Measurements from ENCODE around the gene FMN1.
A peak's percentile ranks its signal among the peaks of the same experiment; 100 is the strongest.

Gene FMN1

DNA sequence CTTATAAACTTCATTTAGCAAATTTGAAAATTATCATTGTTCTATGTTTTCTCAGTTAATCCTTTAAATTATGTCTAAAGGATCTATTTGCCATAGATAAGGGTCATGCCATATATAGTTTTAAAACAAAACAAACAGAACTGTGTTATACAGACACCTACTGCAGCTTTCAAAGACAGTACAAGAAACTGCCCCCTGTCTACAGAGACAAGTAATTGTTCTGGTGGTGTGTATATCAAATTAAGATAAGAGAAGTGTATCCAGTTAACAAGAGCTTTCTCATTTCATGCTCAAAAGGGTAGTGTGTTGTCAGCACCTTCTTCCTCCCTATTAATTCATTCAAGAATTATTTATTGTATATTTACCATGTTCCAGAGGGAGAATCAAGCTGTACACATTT is 201.2 kb downstream of the FMN1 start:
- H3K27me3 ChIP-seq (replicated peaks in 2 of 5; ENCODE audit: control insufficient read depth in 4 of 5, insufficient read depth in 5 of 5, low read length in 4 of 5), result peaks cover 0 to 4% (median 0%) of the 10 kb centered on the region in 5 experiments
- no peaks in the 10 kb centered on the region for H3K4me1 ChIP-seq (ENCODE audit: control extremely low read depth in 1 of 4, control insufficient read depth in 4 of 4, insufficient read depth in 4 of 4, low read length in 3 of 4)
- H3K36me3 ChIP-seq (ENCODE audit: control insufficient read depth in 4 of 4, insufficient read depth in 4 of 4, low read length in 3 of 4), result no peaks in the 10 kb centered on the region
- peaks cover 0 to 6% (median 0%) of the 10 kb centered on the region in 5 experiments for H3K9me3 ChIP-seq (ENCODE audit: control extremely low read depth in 1 of 5, control insufficient read depth in 4 of 5, insufficient read depth in 2 of 5, low read depth in 1 of 5, low read length in 4 of 5)
- POLR2A ChIA-PET, result no interaction called here
- no peak overlapping the region for H3K4me3 ChIP-seq (ENCODE audit: control insufficient read depth in 1 of 7, extremely low read depth in 1 of 7, insufficient read depth in 4 of 7, low read depth in 2 of 7, low read length in 6 of 7)
- H3K27ac ChIP-seq (ENCODE audit: insufficient read depth in 1 of 2, low read depth in 1 of 2, low read length in 2 of 2, poor library complexity in 1 of 2, severe bottlenecking in 2 of 2), result no peak overlapping the region
- CTCF ChIA-PET, result interaction anchor here (1.2 to 6.2 kb wide), 8 partner anchors 10 to 352 kb away, joined by 3 to 53 read pairs (median 4); partner anchors contain the start of gene SCG5
- DNase-seq, result peak in 2 of 3 donors; percentile 9 to 13

DNA sequence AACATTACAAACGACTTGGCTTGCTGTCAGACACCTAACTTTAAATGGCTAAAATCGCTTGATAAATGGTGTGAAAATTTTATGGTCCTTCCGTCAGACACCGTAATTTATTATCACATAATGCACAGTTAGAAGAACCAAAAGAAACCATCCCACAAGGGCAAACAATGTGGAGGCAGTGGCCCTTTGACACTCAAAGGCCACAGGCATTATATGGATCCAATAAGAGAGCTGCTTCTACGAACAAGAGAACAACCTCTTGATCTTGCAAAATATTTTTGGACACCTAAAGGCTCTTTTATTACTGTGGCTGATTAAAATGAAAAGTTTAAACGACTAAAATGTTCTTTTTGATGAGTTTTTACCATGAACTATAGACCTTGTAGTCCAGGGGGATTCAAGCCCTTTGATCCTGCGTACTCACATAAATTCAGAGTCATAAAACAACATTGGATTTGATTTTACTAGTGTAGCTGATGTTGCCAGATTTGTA is 202.8 kb downstream of the FMN1 start:
- 100% methylated on average over 4 of the region's 7 CpGs for WGBS (ENCODE audit: insufficient coverage)
- H3K9me3 ChIP-seq (ENCODE audit: control extremely low read depth in 1 of 5, control insufficient read depth in 4 of 5, insufficient read depth in 2 of 5, low read depth in 1 of 5, low read length in 4 of 5), result peaks cover 0 to 6% (median 0%) of the 10 kb centered on the region in 5 experiments
- ChIA-PET POLR2A (interaction anchor here (0.6 kb wide), 1 partner anchor 118 kb away, joined by 3 read pairs; no protein-coding TSS in a partner anchor), CTCF (interaction anchor here (0.6 kb wide), 1 partner anchor 50 kb away, joined by 5 read pairs; no protein-coding TSS in a partner anchor)
- no peak overlapping the region for H3K4me3 ChIP-seq (ENCODE audit: control insufficient read depth in 1 of 7, extremely low read depth in 1 of 7, insufficient read depth in 4 of 7, low read depth in 2 of 7, low read length in 6 of 7)
- H3K4me1 ChIP-seq (ENCODE audit: control extremely low read depth in 1 of 4, control insufficient read depth in 4 of 4, insufficient read depth in 4 of 4, low read length in 3 of 4), result no peaks in the 10 kb centered on the region
- H3K36me3 ChIP-seq (ENCODE audit: control insufficient read depth in 4 of 4, insufficient read depth in 4 of 4, low read length in 3 of 4), result no peaks in the 10 kb centered on the region
- H3K27me3 ChIP-seq (replicated peaks in 2 of 5; ENCODE audit: control insufficient read depth in 4 of 5, insufficient read depth in 5 of 5, low read length in 4 of 5), result peaks cover 0 to 4% (median 0%) of the 10 kb centered on the region in 5 experiments
- no peak for DNase-seq
- H3K27ac ChIP-seq (ENCODE audit: insufficient read depth in 1 of 2, low read depth in 1 of 2, low read length in 2 of 2, poor library complexity in 1 of 2, severe bottlenecking in 2 of 2), result no peak overlapping the region

DNA sequence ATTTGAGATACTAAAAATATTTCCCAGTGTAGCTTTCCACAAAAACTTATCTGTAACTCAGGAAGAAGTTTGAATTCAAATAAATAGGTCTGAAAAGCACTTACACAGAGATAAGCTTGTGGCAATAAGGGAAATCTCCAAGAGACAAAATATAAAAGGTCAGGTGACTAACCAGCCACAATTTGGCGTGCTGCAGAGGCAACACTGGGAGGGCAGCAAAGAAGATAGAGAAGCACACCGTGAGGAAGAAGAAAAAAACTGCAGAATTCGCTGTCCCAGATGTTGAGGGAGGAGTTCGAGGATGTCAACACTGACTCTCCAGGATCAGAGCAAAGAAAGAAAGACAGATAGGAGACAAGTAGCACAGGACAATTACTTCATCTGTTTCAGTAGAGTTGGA is 204.4 kb downstream of the FMN1 start:
- POLR2A ChIA-PET, result no interaction called here
- 89% methylated on average over 4 of the region's 4 CpGs for WGBS (ENCODE audit: insufficient coverage)
- CTCF ChIA-PET, result interaction anchor here (1.7 kb wide), 1 partner anchor 328 kb away, joined by 5 read pairs; no protein-coding TSS in a partner anchor
- Histone ChIP-seq H3K27ac (ENCODE audit: insufficient read depth in 1 of 2, low read depth in 1 of 2, low read length in 2 of 2, poor library complexity in 1 of 2, severe bottlenecking in 2 of 2) (no peak overlapping the region), H3K36me3 (ENCODE audit: control insufficient read depth in 4 of 4, insufficient read depth in 4 of 4, low read length in 3 of 4) (no peaks in the 10 kb centered on the region), H3K9me3 (ENCODE audit: control extremely low read depth in 1 of 5, control insufficient read depth in 4 of 5, insufficient read depth in 2 of 5, low read depth in 1 of 5, low read length in 4 of 5) (peaks cover 0 to 6% (median 0%) of the 10 kb centered on the region in 5 experiments), H3K4me1 (ENCODE audit: control extremely low read depth in 1 of 4, control insufficient read depth in 4 of 4, insufficient read depth in 4 of 4, low read length in 3 of 4) (no peaks in the 10 kb centered on the region), H3K27me3 (replicated peaks in 2 of 5; ENCODE audit: control insufficient read depth in 4 of 5, insufficient read depth in 5 of 5, low read length in 4 of 5) (peaks cover 0 to 4% (median 1%) of the 10 kb centered on the region in 5 experiments), H3K4me3 (ENCODE audit: control insufficient read depth in 1 of 7, extremely low read depth in 1 of 7, insufficient read depth in 4 of 7, low read depth in 2 of 7, low read length in 6 of 7) (no peak overlapping the region)
- DNase-seq, result no peak

DNA sequence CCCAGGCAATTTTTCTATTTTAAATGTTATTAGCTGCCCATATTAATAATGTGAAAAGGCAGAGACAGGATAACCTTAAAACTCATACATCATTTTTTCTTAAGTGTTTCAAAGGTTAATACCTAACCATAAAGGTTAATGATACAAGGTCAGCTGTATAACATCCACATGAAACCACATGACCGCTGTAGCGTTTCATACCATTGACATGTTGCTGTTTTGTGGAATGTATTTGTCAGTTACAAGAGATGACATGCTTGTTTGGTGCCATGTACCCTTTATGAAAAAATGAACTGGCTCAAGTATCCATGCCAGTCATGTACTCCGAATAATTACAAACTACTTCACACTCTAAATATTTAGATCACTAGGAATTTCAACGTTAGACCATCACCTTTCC is 207.4 kb downstream of the FMN1 start:
- Histone ChIP-seq H3K9me3 (ENCODE audit: control extremely low read depth in 1 of 5, control insufficient read depth in 4 of 5, insufficient read depth in 2 of 5, low read depth in 1 of 5, low read length in 4 of 5) (peaks cover 0 to 6% (median 0%) of the 10 kb centered on the region in 5 experiments), H3K27me3 (replicated peaks in 2 of 5; ENCODE audit: control insufficient read depth in 4 of 5, insufficient read depth in 5 of 5, low read length in 4 of 5) (peaks cover 0 to 4% (median 1%) of the 10 kb centered on the region in 5 experiments), H3K4me1 (ENCODE audit: control extremely low read depth in 1 of 4, control insufficient read depth in 4 of 4, insufficient read depth in 4 of 4, low read length in 3 of 4) (no peaks in the 10 kb centered on the region), H3K36me3 (ENCODE audit: control insufficient read depth in 4 of 4, insufficient read depth in 4 of 4, low read length in 3 of 4) (no peaks in the 10 kb centered on the region), H3K27ac (ENCODE audit: insufficient read depth in 1 of 2, low read depth in 1 of 2, low read length in 2 of 2, poor library complexity in 1 of 2, severe bottlenecking in 2 of 2) (no peak overlapping the region), H3K4me3 (ENCODE audit: control insufficient read depth in 1 of 7, extremely low read depth in 1 of 7, insufficient read depth in 4 of 7, low read depth in 2 of 7, low read length in 6 of 7) (no peak overlapping the region)
- POLR2A ChIA-PET, result interaction anchor here (0.5 kb wide), 1 partner anchor 322 kb away, joined by 4 read pairs; no protein-coding TSS in a partner anchor
- no peak for DNase-seq
- WGBS (ENCODE audit: insufficient coverage), result 100% methylated on average over 1 of the region's 4 CpGs
- CTCF ChIA-PET, result no interaction called here

DNA sequence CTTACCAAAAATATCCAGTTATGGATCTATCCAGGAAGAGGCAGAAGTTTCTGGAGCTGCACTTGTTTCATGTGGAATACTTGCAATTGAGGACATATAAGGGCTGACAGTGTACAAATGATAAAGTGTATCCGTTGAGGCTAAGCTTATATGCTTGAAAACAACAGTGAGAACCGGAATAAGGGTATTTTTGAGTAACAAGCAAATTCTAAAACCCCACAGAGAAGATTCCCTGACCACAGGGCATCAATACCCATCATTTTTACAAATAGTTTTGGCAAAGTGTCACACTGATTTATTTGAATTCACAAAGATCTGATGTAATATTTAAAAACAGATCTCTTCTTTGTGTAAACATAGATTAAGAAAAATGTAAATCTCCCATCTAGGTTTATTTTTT is 208.4 kb downstream of the FMN1 start:
- Histone ChIP-seq H3K27me3 (replicated peaks in 2 of 5; ENCODE audit: control insufficient read depth in 4 of 5, insufficient read depth in 5 of 5, low read length in 4 of 5) (peaks cover 0 to 2% (median 1%) of the 10 kb centered on the region in 5 experiments), H3K4me1 (ENCODE audit: control extremely low read depth in 1 of 4, control insufficient read depth in 4 of 4, insufficient read depth in 4 of 4, low read length in 3 of 4) (no peaks in the 10 kb centered on the region), H3K36me3 (ENCODE audit: control insufficient read depth in 4 of 4, insufficient read depth in 4 of 4, low read length in 3 of 4) (no peaks in the 10 kb centered on the region), H3K27ac (ENCODE audit: insufficient read depth in 1 of 2, low read depth in 1 of 2, low read length in 2 of 2, poor library complexity in 1 of 2, severe bottlenecking in 2 of 2) (no peak overlapping the region), H3K4me3 (ENCODE audit: control insufficient read depth in 1 of 7, extremely low read depth in 1 of 7, insufficient read depth in 4 of 7, low read depth in 2 of 7, low read length in 6 of 7) (no peak overlapping the region), H3K9me3 (ENCODE audit: control extremely low read depth in 1 of 5, control insufficient read depth in 4 of 5, insufficient read depth in 2 of 5, low read depth in 1 of 5, low read length in 4 of 5) (peaks cover 0 to 6% (median 0%) of the 10 kb centered on the region in 5 experiments)
- ChIA-PET CTCF (interaction anchor here (0.7 kb wide), 1 partner anchor 324 kb away, joined by 4 read pairs; no protein-coding TSS in a partner anchor), POLR2A (no interaction called here)
- 100% methylated on average over 1 of the region's 2 CpGs for WGBS (ENCODE audit: insufficient coverage)
- DNase-seq, result no peak

DNA sequence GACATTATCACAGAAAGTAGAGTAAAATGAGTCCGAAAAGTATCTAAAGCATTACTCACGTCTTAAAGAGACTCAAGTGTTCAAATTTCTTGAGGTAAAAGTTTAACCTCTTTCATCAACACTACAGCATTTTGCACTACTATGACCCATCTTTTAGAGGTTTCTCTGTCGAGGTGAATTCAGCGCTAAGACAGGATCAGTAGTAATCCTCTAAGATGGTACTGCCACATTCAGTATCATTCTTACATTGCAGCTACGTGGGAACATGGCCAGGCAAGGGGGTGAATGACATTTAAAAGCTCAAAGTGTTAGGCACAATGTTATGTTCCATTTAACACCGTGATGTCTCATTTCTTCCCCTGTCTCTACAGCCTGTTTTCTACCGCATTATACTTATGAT is 210.8 kb downstream of the FMN1 start:
- 98% methylated on average over 5 of the region's 7 CpGs for WGBS (ENCODE audit: insufficient coverage)
- no peak for DNase-seq
- POLR2A ChIA-PET, result no interaction called here
- Histone ChIP-seq H3K4me1 (ENCODE audit: control extremely low read depth in 1 of 4, control insufficient read depth in 4 of 4, insufficient read depth in 4 of 4, low read length in 3 of 4) (no peaks in the 10 kb centered on the region), H3K9me3 (ENCODE audit: control extremely low read depth in 1 of 5, control insufficient read depth in 4 of 5, insufficient read depth in 2 of 5, low read depth in 1 of 5, low read length in 4 of 5) (no peaks in the 10 kb centered on the region), H3K4me3 (ENCODE audit: control insufficient read depth in 1 of 7, extremely low read depth in 1 of 7, insufficient read depth in 4 of 7, low read depth in 2 of 7, low read length in 6 of 7) (no peak overlapping the region), H3K27ac (ENCODE audit: insufficient read depth in 1 of 2, low read depth in 1 of 2, low read length in 2 of 2, poor library complexity in 1 of 2, severe bottlenecking in 2 of 2) (no peak overlapping the region), H3K36me3 (ENCODE audit: control insufficient read depth in 4 of 4, insufficient read depth in 4 of 4, low read length in 3 of 4) (no peaks in the 10 kb centered on the region), H3K27me3 (replicated peaks in 2 of 5; ENCODE audit: control insufficient read depth in 4 of 5, insufficient read depth in 5 of 5, low read length in 4 of 5) (peaks cover 0 to 4% (median 0%) of the 10 kb centered on the region in 5 experiments)
- CTCF ChIA-PET, result no interaction called here

DNA sequence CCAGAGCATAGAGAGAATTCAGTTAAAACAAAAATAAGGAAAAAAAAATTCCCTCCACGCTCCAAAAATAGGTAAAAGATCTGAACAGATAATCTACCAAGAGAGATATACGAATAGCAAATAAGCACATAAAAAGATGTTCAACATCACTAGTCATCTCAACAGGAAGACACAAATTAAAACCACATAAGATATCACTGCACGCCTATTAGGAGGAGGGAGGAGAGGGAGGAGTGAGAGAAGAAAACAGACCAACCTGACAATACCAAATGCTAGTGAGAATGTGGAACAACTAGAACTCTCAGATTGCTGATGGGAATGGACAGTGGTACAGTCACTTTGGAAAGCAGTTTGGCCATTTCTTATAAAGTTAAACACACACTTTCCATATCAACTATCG is 212.5 kb downstream of the FMN1 start:
- H3K4me1 ChIP-seq (ENCODE audit: control extremely low read depth in 1 of 4, control insufficient read depth in 4 of 4, insufficient read depth in 4 of 4, low read length in 3 of 4), result no peaks in the 10 kb centered on the region
- CTCF ChIA-PET, result no interaction called here
- peaks cover 0 to 4% (median 0%) of the 10 kb centered on the region in 5 experiments for H3K27me3 ChIP-seq (replicated peaks in 2 of 5; ENCODE audit: control insufficient read depth in 4 of 5, insufficient read depth in 5 of 5, low read length in 4 of 5)

More for the DNA sequence above, 212.5 kb downstream of the FMN1 start:
- 100% methylated on average over 1 of the region's 4 CpGs for WGBS (ENCODE audit: insufficient coverage)
- Histone ChIP-seq H3K36me3 (ENCODE audit: control insufficient read depth in 4 of 4, insufficient read depth in 4 of 4, low read length in 3 of 4) (no peaks in the 10 kb centered on the region), H3K4me3 (ENCODE audit: control insufficient read depth in 1 of 7, extremely low read depth in 1 of 7, insufficient read depth in 4 of 7, low read depth in 2 of 7, low read length in 6 of 7) (no peak overlapping the region), H3K27ac (ENCODE audit: insufficient read depth in 1 of 2, low read depth in 1 of 2, low read length in 2 of 2, poor library complexity in 1 of 2, severe bottlenecking in 2 of 2) (no peak overlapping the region), H3K9me3 (ENCODE audit: control extremely low read depth in 1 of 5, control insufficient read depth in 4 of 5, insufficient read depth in 2 of 5, low read depth in 1 of 5, low read length in 4 of 5) (no peaks in the 10 kb centered on the region)
- POLR2A ChIA-PET, result no interaction called here
- no peak for DNase-seq
